ENCODE measurements around the gene MORN1.

DNA sequence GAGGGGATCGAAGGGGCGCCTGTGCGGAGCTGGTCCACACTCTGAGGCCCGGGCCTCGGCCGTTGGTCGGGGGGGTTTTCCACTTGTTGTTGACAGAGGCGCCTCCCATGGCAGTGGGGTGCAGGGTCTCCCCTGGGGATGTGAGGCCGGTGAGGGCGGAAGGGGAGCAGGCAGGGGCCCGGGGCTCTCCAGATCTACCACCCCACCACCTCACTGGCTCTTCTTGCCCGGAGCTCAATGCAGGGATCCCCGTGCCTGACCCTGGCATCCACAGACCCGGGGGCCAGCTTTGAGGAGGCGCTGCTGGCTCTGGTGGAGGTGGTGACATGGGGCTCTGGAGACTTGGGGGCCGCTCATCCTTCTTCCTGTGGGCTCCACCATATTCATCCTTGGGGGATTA, 28.1 kb upstream of the MORN1 start:
- TF ChIP-seq POLR2A (IDR thresholded peaks at IDR 0.05) = no peak
- TF ChIP-seq, protein P1, sequence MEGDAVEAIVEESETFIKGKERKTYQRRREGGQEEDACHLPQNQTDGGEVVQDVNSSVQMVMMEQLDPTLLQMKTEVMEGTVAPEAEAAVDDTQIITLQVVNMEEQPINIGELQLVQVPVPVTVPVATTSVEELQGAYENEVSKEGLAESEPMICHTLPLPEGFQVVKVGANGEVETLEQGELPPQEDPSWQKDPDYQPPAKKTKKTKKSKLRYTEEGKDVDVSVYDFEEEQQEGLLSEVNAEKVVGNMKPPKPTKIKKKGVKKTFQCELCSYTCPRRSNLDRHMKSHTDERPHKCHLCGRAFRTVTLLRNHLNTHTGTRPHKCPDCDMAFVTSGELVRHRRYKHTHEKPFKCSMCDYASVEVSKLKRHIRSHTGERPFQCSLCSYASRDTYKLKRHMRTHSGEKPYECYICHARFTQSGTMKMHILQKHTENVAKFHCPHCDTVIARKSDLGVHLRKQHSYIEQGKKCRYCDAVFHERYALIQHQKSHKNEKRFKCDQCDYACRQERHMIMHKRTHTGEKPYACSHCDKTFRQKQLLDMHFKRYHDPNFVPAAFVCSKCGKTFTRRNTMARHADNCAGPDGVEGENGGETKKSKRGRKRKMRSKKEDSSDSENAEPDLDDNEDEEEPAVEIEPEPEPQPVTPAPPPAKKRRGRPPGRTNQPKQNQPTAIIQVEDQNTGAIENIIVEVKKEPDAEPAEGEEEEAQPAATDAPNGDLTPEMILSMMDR (IDR thresholded peaks at IDR 0.05) = no peak

Data from uterus (tissue), 2 donors.